Stimulated activated CD8-positive, alpha-beta memory T cell treated with anti-CD3 and anti-CD28 coated beads, Interleukin-12 subunit alpha, Interleukin-12 subunit beta, amount 100 ng/mL, for 1 hour (primary cell): ENCODE measurements around the gene PDIK1L.
A peak's percentile ranks its signal among the peaks of the same experiment; 100 is the strongest.

ENCODE experiments used
- DNase-seq: peaks from one replicate; pipeline ENCODE4 v3.0.0-alpha.2; 2020; ENCODE audit warnings: low read depth

Gene PDIK1L

GRCh38 chr1:26155370-26156284 lies 44.0 kb downstream of the PDIK1L start:
- DNase-seq = no peak

GRCh38 chr1:26156285-26157038 lies 44.8 kb downstream of the PDIK1L start:
- DNase-seq = no peak

GRCh38 chr1:26158271-26158907 lies 46.8 kb downstream of the PDIK1L start:
- DNase-seq = no peak

- no peak for DNase-seq
Observed at GRCh38 chr1:26158908-26159742, 47.5 kb downstream of the PDIK1L start, which contains the start of gene FAM110D. TSS of gene FAM110D (plus strand) at chr1:26159079. CDS start at chr1:26161292, 2,213 bp downstream.

- no peak for DNase-seq
Observed at GRCh38 chr1:26159743-26160039, 48.1 kb downstream of the PDIK1L start.

GRCh38 chr1:26160527-26161414 lies 49.1 kb downstream of the PDIK1L start:
- no peak for DNase-seq

GRCh38 chr1:26161415-26162219 lies 50.0 kb downstream of the PDIK1L start:
- DNase-seq = no peak

GRCh38 chr1:26162220-26162709 lies 50.6 kb downstream of the PDIK1L start:
- no peak for DNase-seq

GRCh38 chr1:26163684-26164035 lies 52.0 kb downstream of the PDIK1L start:
- DNase-seq = no peak

GRCh38 chr1:26164036-26164860 lies 52.6 kb downstream of the PDIK1L start:
- peak; percentile 20 for DNase-seq

GRCh38 chr1:26164861-26165842 lies 53.5 kb downstream of the PDIK1L start:
- no peak for DNase-seq

GRCh38 chr1:26166719-26167281 lies 55.2 kb downstream of the PDIK1L start:
- no peak for DNase-seq

- no peak for DNase-seq
Observed at GRCh38 chr1:26168410-26169197, 57.0 kb downstream of the PDIK1L start, which contains the start of gene C1orf232. TSS of gene C1orf232 (minus strand) at chr1:26168963. CDS start at chr1:26168499, 464 bp downstream.

- DNase-seq = no peak
Observed at GRCh38 chr1:26169198-26169554, 57.6 kb downstream of the PDIK1L start.

- peak; percentile 73 for DNase-seq
Observed at GRCh38 chr1:26169669-26170471, 58.2 kb downstream of the PDIK1L start, which contains the start of gene ZNF593. TSS of gene ZNF593 (plus strand) at chr1:26169908. CDS start at chr1:26169984, 76 bp downstream.

GRCh38 chr1:26170472-26170821 lies 58.8 kb downstream of the PDIK1L start:
- DNase-seq = no peak
